Stimulated activated naive CD4-positive, alpha-beta T cell treated with Interleukin-2 at 50 U/mL for 16 hours (primary cell): ENCODE results near the gene NOTUM.
"Not testable (repeated sequence)": the region's sequence is repeated elsewhere in the genome, so short reads cannot be mapped to it uniquely, and the experiment has no call there.

Source experiments
- DNase-seq: peaks from one replicate; lab custom pipeline; 2025; lab: John Stamatoyannopoulos, UW

The NOTUM gene

GRCh38 chr17:81996232-81996756 is 35.3 kb upstream of the NOTUM start:
- no peak for DNase-seq

GRCh38 chr17:81995463-81996231 is 34.7 kb upstream of the NOTUM start:
- DNase-seq, result no peak

- no peak for DNase-seq
These were observed 33.8 kb upstream of the NOTUM start for GRCh38 chr17:81994593-81995462.

GRCh38 chr17:81993729-81994592 is 33.0 kb upstream of the NOTUM start:
- no peak for DNase-seq

GRCh38 chr17:81992306-81993102 is 31.5 kb upstream of the NOTUM start:
- no peak for DNase-seq

- DNase-seq, result no peak
These were observed 30.8 kb upstream of the NOTUM start for GRCh38 chr17:81991684-81992305.

- DNase-seq, result no peak
These were observed 30.1 kb upstream of the NOTUM start for GRCh38 chr17:81990836-81991683.

- no peak for DNase-seq
These were observed 26.3 kb upstream of the NOTUM start for GRCh38 chr17:81987161-81987770.

- DNase-seq, result no peak
These were observed 25.6 kb upstream of the NOTUM start for GRCh38 chr17:81986606-81987005.

- no peak for DNase-seq
These were observed 23.9 kb upstream of the NOTUM start for GRCh38 chr17:81984773-81985410.

GRCh38 chr17:81983639-81984373 is 22.8 kb upstream of the NOTUM start:
- no peak for DNase-seq

GRCh38 chr17:81983011-81983638 is 22.1 kb upstream of the NOTUM start:
- DNase-seq, result no peak

- DNase-seq, result not testable (repeated sequence)
These were observed 20.5 kb upstream of the NOTUM start for GRCh38 chr17:81981511-81981910.

GRCh38 chr17:81980707-81981343 is 19.8 kb upstream of the NOTUM start:
- no peak for DNase-seq

GRCh38 chr17:81980122-81980521 is 19.1 kb upstream of the NOTUM start:
- DNase-seq, result no peak

- DNase-seq, result no peak
These were observed 17.7 kb upstream of the NOTUM start for GRCh38 chr17:81978524-81979298.
